GM12878 (cell line): ENCODE results near the gene NXPH2. TPM values are rescaled to one million over a fixed set of nuclear protein-coding genes. Genes with fewer than 3 reads are reported as not detected.
"Not testable (repeated sequence)": the region's sequence is repeated elsewhere in the genome, so short reads cannot be mapped to it uniquely, and the experiment has no call there.

Experiments used
- ATAC-seq: fragments of 200-7000 bp; cut with Tn5 transposase; 3 replicates; pipeline ENCODE4 v1.9.1; 2020; ENCODE audit warnings: mild to moderate bottlenecking, moderate library complexity
- BruUV-seq: library from RNA; stranded (reverse); fragments of 400-500 nt; replicated peaks from 2 replicates; lab custom pipeline; 2021; lab: Mats Ljungman, UMichigan
- CTCF ChIA-PET: fragments of 300-600 bp; sonication (Branson Sonifier 250); formaldehyde crosslinking; extraction: SDS; loops from one replicate; lab custom pipeline; 2021; ENCODE audit warnings: inconsistent platforms; lab: Yijun Ruan, JAX
- POLR2A ChIA-PET: fragments of 350-600 bp; formaldehyde crosslinking; extraction: SDS; loops from one replicate; lab custom pipeline; 2021; ENCODE audit warnings: inconsistent platforms; lab: Charles Lee
- RAD21 ChIA-PET: fragments of 300-600 bp; sonication (Branson Sonifier 250); formaldehyde crosslinking; loops from one replicate; lab custom pipeline; 2023; ENCODE audit warnings: antibody characterized with exemption; ENCODE audit not compliant: unreplicated experiment; lab: Charles Lee
- SMC1A ChIA-PET: fragments of 300-600 bp; sonication (Branson Sonifier 250); formaldehyde crosslinking; loops from one replicate; lab custom pipeline; 2023; ENCODE audit not compliant: unreplicated experiment, uncharacterized antibody; lab: Charles Lee
- DNase-seq: peaks from one replicate; pipeline ENCODE4 v3.0.0-alpha.2; 2011; ENCODE audit warnings: low read depth, low spot score
- FAIRE-seq: peaks from 3 replicates; lab custom pipeline; 2011; peaks lifted over from hg19 to GRCh38; lab: Jason Lieb, UNC
- H2AFZ ChIP-seq: 2 replicates; pipeline ENCODE4 v1.6.0; 2011; ENCODE audit warnings: low read depth, low read length, control low read depth; ENCODE audit not compliant: control insufficient read depth
- H3K27ac ChIP-seq: 2 replicates; pipeline ENCODE4 v1.5.1; 2011; ENCODE audit warnings: control low read depth; ENCODE audit not compliant: control insufficient read depth, insufficient read depth
- H3K27me3 ChIP-seq, 2 experiments: replicated peaks in 1 of 2; 2 replicates each; pipeline versions ENCODE4 v1.6.0 to v1.6.1; 2011; ENCODE audit warnings: low read length in 1 of 2; ENCODE audit not compliant: control insufficient read depth in 2 of 2, insufficient read depth in 2 of 2
- H3K36me3 ChIP-seq, 2 experiments: 2 replicates each; pipeline ENCODE4 v1.5.1; 2011; ENCODE audit warnings: low read length in 1 of 2; ENCODE audit not compliant: control insufficient read depth in 2 of 2, insufficient read depth in 2 of 2
- H3K4me1 ChIP-seq: 2 replicates; pipeline ENCODE4 v1.6.1; 2011; ENCODE audit warnings: mild to moderate bottlenecking, low read length, moderate library complexity, mixed read lengths; ENCODE audit not compliant: control insufficient read depth, insufficient read depth
- H3K4me2 ChIP-seq: 2 replicates; pipeline ENCODE4 v1.6.0; 2011; ENCODE audit warnings: control low read depth; ENCODE audit not compliant: control insufficient read depth, insufficient read depth
- H3K4me3 ChIP-seq: fragments of 200-600 bp; sonication (generic); 2 replicates; pipeline ENCODE4 v1.5.1; 2016
- H3K79me2 ChIP-seq: 2 replicates; pipeline ENCODE4 v1.6.0; 2011; ENCODE audit warnings: low read length; ENCODE audit not compliant: control insufficient read depth, insufficient read depth
- H3K9ac ChIP-seq: 2 replicates; pipeline ENCODE4 v1.8.0; 2011; ENCODE audit warnings: low read length, control low read depth, mixed read lengths; ENCODE audit not compliant: control insufficient read depth, insufficient read depth
- H3K9me3 ChIP-seq: replicated peaks from 3 replicates; pipeline ENCODE4 v1.5.1; 2011; ENCODE audit warnings: mild to moderate bottlenecking, low read length; ENCODE audit not compliant: control insufficient read depth, insufficient read depth
- H4K20me1 ChIP-seq: 2 replicates; pipeline ENCODE4 v1.6.0; 2011; ENCODE audit not compliant: control insufficient read depth, insufficient read depth
- BHLHE40 ChIP-seq, 2 experiments: fragments of 450-650 bp in 1 of 2; IDR thresholded peaks; 2 replicates each; pipeline ENCODE4 v1.6.1; 2011 to 2017; ENCODE audit warnings: low read depth in 2 of 2, borderline replicate concordance in 1 of 2, improper control_type of control experiment in 1 of 2, low read length in 1 of 2, mild to moderate bottlenecking in 1 of 2
- DPF2 ChIP-seq: fragments of 450-650 bp; IDR thresholded peaks from 2 replicates; pipeline ENCODE4 v1.6.1; 2017; ENCODE audit warnings: mild to moderate bottlenecking
- EGR1 ChIP-seq, 2 experiments: IDR thresholded peaks; 1 replicate in 1 of 2; 2 replicates in 1 of 2; pipeline ENCODE4 v1.6.1; 2011 to 2012; ENCODE audit warnings: low read depth in 2 of 2, low read length in 2 of 2, borderline replicate concordance in 1 of 2, mild to moderate bottlenecking in 1 of 2, moderate library complexity in 1 of 2
- MEF2B ChIP-seq: fragments of 450-650 bp; IDR thresholded peaks from 2 replicates; pipeline ENCODE4 v1.6.1; 2018; ENCODE audit warnings: mild to moderate bottlenecking, moderate library complexity; ENCODE audit not compliant: partially characterized antibody, poor library complexity, severe bottlenecking
- NBN ChIP-seq: fragments of 450-650 bp; IDR thresholded peaks from 2 replicates; pipeline ENCODE4 v1.6.1; 2016
- NR2C2 ChIP-seq: IDR thresholded peaks from 2 replicates; pipeline ENCODE4 v1.6.1; 2011; ENCODE audit warnings: borderline replicate concordance, low read depth; ENCODE audit not compliant: control insufficient read depth, insufficient read length
- POLR2AphosphoS5 ChIP-seq: IDR thresholded peaks from 2 replicates; pipeline ENCODE4 v1.6.1; 2011; ENCODE audit warnings: mild to moderate bottlenecking, low read length, inconsistent platforms
- ZBED1 ChIP-seq: IDR thresholded peaks from 2 replicates; pipeline ENCODE4 v1.6.1; 2016; ENCODE audit warnings: borderline replicate concordance
- ZNF384 ChIP-seq: IDR thresholded peaks from 2 replicates; pipeline ENCODE4 v1.6.1; 2012; ENCODE audit warnings: low read depth, mild to moderate bottlenecking, low read length, improper control_type of control experiment, borderline replicate concordance
- WGBS: methylation state at CpG from one replicate; pipeline ENCODE4 v1.1.6; 2016; ENCODE audit warnings: low lambda C conversion rate; ENCODE audit not compliant: insufficient replicate concordance, insufficient coverage; ENCODE audit errors: missing lambda C conversion rate; 5-methylcytosine and 5-hydroxymethylcytosine counted together
- in situ Hi-C: fragments of 300-500 bp; cut with MboI; formaldehyde crosslinking; loops from 9 replicates; pipeline ENCODE4 v1.14.3; 2018; ENCODE audit warnings: mixed read lengths
- intact Hi-C: fragments of 100-400 bp; cut with micrococcal nuclease; formaldehyde crosslinking; loops from one replicate; pipeline ENCODE4 v1.14.2; 2022; ENCODE audit not compliant: unreplicated experiment
- polyA plus RNA-seq, 11 experiments: library from polyadenylated mRNA; depleted of rRNA in 4 of 11; unstranded in 6 of 11; stranded (reverse) in 5 of 11; fragments of >200 nt; fragmentation: Nextera tagmentation in 4 of 11; fragmentation: Illumina TruSeq in 1 of 11; extraction: Ambion mirVana in 4 of 11; extraction: Trizol in 1 of 11; gene quantifications; 1 replicate in 1 of 11; 2 replicates in 10 of 11; pipeline versions ENCODE4 v1.2.1 to v1.2.3, GENCODE V29; 2011 to 2016; ENCODE audit warnings: inconsistent platforms in 2 of 11, missing spikeins in 2 of 11, low read depth in 1 of 11
- total RNA-seq, 4 experiments: library from RNA; depleted of rRNA in 3 of 4; stranded (reverse); fragments of >200 nt in 3 of 4; fragmentation: Illumina TruSeq in 1 of 4; extraction: Trizol in 1 of 4; gene quantifications; 2 replicates each; pipeline versions ENCODE4 v1.2.1 to v1.2.3, GENCODE V29; 2013 to 2021
- TF ChIP-seq, protein P1 (sequence below): fragments of 450-650 bp; IDR thresholded peaks from 2 replicates; pipeline ENCODE4 v1.6.1; 2016; ENCODE audit warnings: mild to moderate bottlenecking, moderate library complexity, borderline replicate concordance

The NXPH2 gene
- total and polyA plus RNA-seq, 10 of the 15 experiments (the other 5 are each of a cell fraction or from before 2014, with no cell fraction given), result not detected

DNA sequence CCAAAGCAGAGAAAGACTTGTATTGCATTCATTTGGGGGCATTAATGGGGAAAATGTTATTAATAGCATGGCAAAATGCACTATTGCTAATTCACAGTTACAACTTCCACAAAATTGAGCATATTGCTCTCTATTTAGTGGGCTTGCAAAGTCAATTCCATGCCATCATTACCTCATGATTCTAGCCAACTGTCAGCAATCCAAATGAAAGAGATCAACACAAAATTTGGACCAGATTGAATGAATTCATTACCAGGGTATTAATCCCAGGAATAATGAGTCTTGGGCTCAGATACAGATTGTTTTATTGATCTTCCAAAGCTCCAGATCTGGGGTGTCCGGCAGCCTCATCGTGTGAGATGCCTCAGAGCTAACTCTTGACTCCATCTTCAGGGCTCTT lies 38.3 kb downstream of the NXPH2 start:
- no peak for FAIRE-seq
- Histone ChIP-seq H3K9ac (no peak overlapping the region), H3K79me2 (no peaks in the 10 kb centered on the region), H3K27me3 (no peaks in the 10 kb centered on the region; a peak in 1 of 4 replicates), H3K36me3 (no peaks in the 10 kb centered on the region), H3K4me2 (no peak overlapping the region), H3K4me3 (no peak overlapping the region), H2AFZ (no peak overlapping the region), H3K27ac (no peak overlapping the region), H3K4me1 (no peaks in the 10 kb centered on the region), H3K9me3 (no peaks in the 10 kb centered on the region), H4K20me1 (no peaks in the 10 kb centered on the region)
- CTCF ChIA-PET, result no interaction called here
- intact Hi-C loops (no loop called here), in situ Hi-C loops (no loop called here)
- DNase-seq, result no peak
- POLR2A ChIA-PET, result no interaction called here
- no TSS peak for BruUV-seq
- RAD21 ChIA-PET, result no interaction called here
- TF ChIP-seq, protein P1, sequence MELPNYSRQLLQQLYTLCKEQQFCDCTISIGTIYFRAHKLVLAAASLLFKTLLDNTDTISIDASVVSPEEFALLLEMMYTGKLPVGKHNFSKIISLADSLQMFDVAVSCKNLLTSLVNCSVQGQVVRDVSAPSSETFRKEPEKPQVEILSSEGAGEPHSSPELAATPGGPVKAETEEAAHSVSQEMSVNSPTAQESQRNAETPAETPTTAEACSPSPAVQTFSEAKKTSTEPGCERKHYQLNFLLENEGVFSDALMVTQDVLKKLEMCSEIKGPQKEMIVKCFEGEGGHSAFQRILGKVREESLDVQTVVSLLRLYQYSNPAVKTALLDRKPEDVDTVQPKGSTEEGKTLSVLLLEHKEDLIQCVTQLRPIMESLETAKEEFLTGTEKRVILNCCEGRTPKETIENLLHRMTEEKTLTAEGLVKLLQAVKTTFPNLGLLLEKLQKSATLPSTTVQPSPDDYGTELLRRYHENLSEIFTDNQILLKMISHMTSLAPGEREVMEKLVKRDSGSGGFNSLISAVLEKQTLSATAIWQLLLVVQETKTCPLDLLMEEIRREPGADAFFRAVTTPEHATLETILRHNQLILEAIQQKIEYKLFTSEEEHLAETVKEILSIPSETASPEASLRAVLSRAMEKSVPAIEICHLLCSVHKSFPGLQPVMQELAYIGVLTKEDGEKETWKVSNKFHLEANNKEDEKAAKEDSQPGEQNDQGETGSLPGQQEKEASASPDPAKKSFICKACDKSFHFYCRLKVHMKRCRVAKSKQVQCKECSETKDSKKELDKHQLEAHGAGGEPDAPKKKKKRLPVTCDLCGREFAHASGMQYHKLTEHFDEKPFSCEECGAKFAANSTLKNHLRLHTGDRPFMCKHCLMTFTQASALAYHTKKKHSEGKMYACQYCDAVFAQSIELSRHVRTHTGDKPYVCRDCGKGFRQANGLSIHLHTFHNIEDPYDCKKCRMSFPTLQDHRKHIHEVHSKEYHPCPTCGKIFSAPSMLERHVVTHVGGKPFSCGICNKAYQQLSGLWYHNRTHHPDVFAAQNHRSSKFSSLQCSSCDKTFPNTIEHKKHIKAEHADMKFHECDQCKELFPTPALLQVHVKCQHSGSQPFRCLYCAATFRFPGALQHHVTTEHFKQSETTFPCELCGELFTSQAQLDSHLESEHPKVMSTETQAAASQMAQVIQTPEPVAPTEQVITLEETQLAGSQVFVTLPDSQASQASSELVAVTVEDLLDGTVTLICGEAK, result no peak
- no peak for TF ChIP-seq POLR2AphosphoS5
- TF ChIP-seq DPF2, result no peak
- no peak for TF ChIP-seq MEF2B
- TF ChIP-seq NBN, result no peak
- TF ChIP-seq ZNF384, result no peak
- TF ChIP-seq BHLHE40 (IDR thresholded peaks at IDR 0.05; ENCODE audit: borderline replicate concordance in 1 of 2, low read depth in 2 of 2, low read length in 1 of 2), result no peak
- no peak for TF ChIP-seq NR2C2
- no peak for TF ChIP-seq EGR1 (IDR thresholded peaks at IDR 0.05; ENCODE audit: borderline replicate concordance in 1 of 2, low read depth in 2 of 2, low read length in 2 of 2)
- TF ChIP-seq ZBED1, result no peak
- SMC1A ChIA-PET, result interaction anchor here (0.6 kb wide), 1 partner anchor 1241 kb away, joined by 3 read pairs; no protein-coding TSS in a partner anchor
- no peak for ATAC-seq
- 56% methylated on average over 2 of the region's 2 CpGs for WGBS

DNA sequence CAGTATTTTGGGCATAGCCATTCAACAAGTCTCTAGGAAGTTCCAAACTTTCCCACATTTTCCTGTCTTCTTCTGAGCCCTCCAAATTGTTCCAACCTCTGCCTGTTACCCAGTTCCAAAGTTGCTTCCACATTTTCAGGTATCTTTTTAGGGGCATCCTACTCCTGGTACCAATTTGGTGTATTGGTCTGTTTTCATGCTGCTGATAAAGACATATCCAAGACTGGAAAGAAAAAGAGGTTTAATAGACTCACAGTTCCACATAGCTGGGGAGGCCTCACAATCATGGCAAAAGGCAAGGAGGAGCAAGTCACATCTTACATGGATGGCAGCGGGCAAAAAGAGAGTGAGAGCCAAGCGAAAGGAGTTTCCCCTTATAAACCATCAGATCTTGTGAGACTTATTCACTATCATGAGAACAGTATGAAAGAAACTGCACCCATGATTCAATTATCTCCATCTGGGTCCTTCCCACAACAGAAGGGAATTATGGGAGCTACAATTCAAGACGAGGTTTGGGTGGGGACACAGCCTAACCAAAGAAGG lies 43.1 kb downstream of the NXPH2 start:
- H4K20me1 ChIP-seq, POLR2A ChIA-PET, H3K4me2 ChIP-seq, in situ Hi-C loops, H2AFZ ChIP-seq, H3K9ac ChIP-seq, DNase-seq, H3K4me3 ChIP-seq, H3K9me3 ChIP-seq, H3K36me3 ChIP-seq, intact Hi-C loops, H3K27ac ChIP-seq, H3K27me3 ChIP-seq, H3K79me2 ChIP-seq, H3K4me1 ChIP-seq, BruUV-seq, ATAC-seq, FAIRE-seq, RAD21 ChIA-PET: not testable (repeated sequence)
- ChIA-PET CTCF (interaction anchor here (1.1 kb wide), 1 partner anchor 246 kb away, joined by 4 read pairs; no protein-coding TSS in a partner anchor), SMC1A (interaction anchor here (0.5 kb wide), 1 partner anchor 12 kb away, joined by 3 read pairs; no protein-coding TSS in a partner anchor)
- 32% methylated on average over 3 of the region's 3 CpGs for WGBS
